A549 (cell line): ENCODE data around the gene PZP. TPM values are rescaled to one million over a fixed set of nuclear protein-coding genes. Genes with fewer than 3 reads are reported as not detected.
"Not testable (repeated sequence)": the region's sequence is repeated elsewhere in the genome, so short reads cannot be mapped to it uniquely, and the experiment has no call there.

Source experiments
- ATAC-seq, 2 experiments: fragments of 200-7000 bp in 1 of 2; fragments of >200 bp in 1 of 2; cut with Nextera tagmentation in 1 of 2; cut with Tn5 transposase in 1 of 2; 3 replicates each; pipeline versions ENCODE4 v1.8.0 to v1.9.1; 2018 to 2020; ENCODE audit warnings: mild to moderate bottlenecking in 1 of 2, moderate library complexity in 1 of 2
- CTCF ChIA-PET: fragments of 300-600 bp; sonication (Branson Sonifier 250); formaldehyde crosslinking; extraction: SDS; loops from one replicate; lab custom pipeline; 2021; ENCODE audit warnings: antibody characterized with exemption, inconsistent platforms; lab: Yijun Ruan, JAX
- POLR2A ChIA-PET: fragments of 350-600 bp; formaldehyde crosslinking; extraction: SDS; loops from one replicate; lab custom pipeline; 2021; ENCODE audit warnings: antibody characterized with exemption, inconsistent platforms; lab: Yijun Ruan, JAX
- DNase-seq, 2 experiments: peaks; one replicate each; pipeline versions ENCODE4 v3.0.0 to v3.0.0-alpha.2; 2011 to 2016; ENCODE audit warnings: low read depth in 1 of 2, low spot score in 1 of 2
- FAIRE-seq: peaks from 2 replicates; lab custom pipeline; 2011; peaks lifted over from hg19 to GRCh38; lab: Jason Lieb, UNC
- H3K27ac ChIP-seq, 2 experiments: fragments of >200 bp; sonication (Bioruptor Twin); formaldehyde crosslinking; 3 replicates each; pipeline ENCODE4 v1.5.1; 2016 to 2017
- H3K4me1 ChIP-seq: fragments of >200 bp; sonication (Bioruptor Twin); formaldehyde crosslinking; 3 replicates; pipeline ENCODE4 v1.6.1; 2016
- H3K4me2 ChIP-seq: fragments of >200 bp; sonication (Bioruptor Twin); formaldehyde crosslinking; 3 replicates; pipeline ENCODE4 v1.6.1; 2016
- H3K4me3 ChIP-seq: fragments of >200 bp; sonication (Bioruptor Twin); formaldehyde crosslinking; 3 replicates; pipeline ENCODE4 v1.5.1; 2016
- H3K9me3 ChIP-seq: fragments of >200 bp; sonication (Bioruptor Twin); formaldehyde crosslinking; 3 replicates; pipeline ENCODE4 v1.6.1; 2016
- CBX8 ChIP-seq: fragments of 200-600 bp; sonication (generic); IDR thresholded peaks from 2 replicates; pipeline ENCODE4 v1.6.1; 2016
- E2F6 ChIP-seq: IDR thresholded peaks from 2 replicates; pipeline ENCODE4 v1.6.1; 2012; ENCODE audit warnings: low read depth, borderline replicate concordance
- ESRRA ChIP-seq: fragments of 150-350 bp; IDR thresholded peaks from 2 replicates; pipeline ENCODE4 v1.6.1; 2014; ENCODE audit warnings: mild to moderate bottlenecking, low read length, borderline replicate concordance
- FOSB ChIP-seq: fragments of 250-450 bp; sonication (Bioruptor Pico); IDR thresholded peaks from 2 replicates; pipeline ENCODE4 v1.5.0; 2020; ENCODE audit warnings: mild to moderate bottlenecking, moderate library complexity
- FOXS1 ChIP-seq: fragments of 250-450 bp; sonication (Bioruptor Pico); IDR thresholded peaks from 2 replicates; pipeline ENCODE4 v1.5.0; 2020; ENCODE audit warnings: mild to moderate bottlenecking, moderate library complexity
- GATA3 ChIP-seq: IDR thresholded peaks from 2 replicates; pipeline ENCODE4 v1.6.1; 2012; ENCODE audit warnings: borderline replicate concordance
- HOXA7 ChIP-seq: fragments of 250-450 bp; sonication (Bioruptor Pico); IDR thresholded peaks from 2 replicates; pipeline ENCODE4 v1.5.0; 2020; ENCODE audit warnings: mild to moderate bottlenecking, moderate library complexity
- HOXB5 ChIP-seq: fragments of 250-450 bp; sonication (Bioruptor Pico); IDR thresholded peaks from 2 replicates; pipeline ENCODE4 v1.5.0; 2020; ENCODE audit warnings: mild to moderate bottlenecking, moderate library complexity
- KDM1A ChIP-seq: fragments of 200-600 bp; sonication (generic); IDR thresholded peaks from 2 replicates; pipeline ENCODE4 v1.6.1; 2016; ENCODE audit warnings: low read depth, mild to moderate bottlenecking
- KDM5A ChIP-seq: fragments of 200-600 bp; sonication (generic); IDR thresholded peaks from 2 replicates; pipeline ENCODE4 v1.6.1; 2016; ENCODE audit warnings: antibody characterized with exemption, mild to moderate bottlenecking
- NFE2L2 ChIP-seq: fragments of 150-350 bp; conservative IDR thresholded peaks from 2 replicates; pipeline ENCODE4 v1.6.1; 2014; ENCODE audit warnings: low read length
- REST ChIP-seq: fragments of 200-600 bp; sonication (generic); IDR thresholded peaks from 2 replicates; pipeline ENCODE4 v1.6.1; 2016; ENCODE audit warnings: antibody characterized with exemption, mild to moderate bottlenecking, moderate library complexity
- RFX5 ChIP-seq: fragments of 450-650 bp; IDR thresholded peaks from 2 replicates; pipeline ENCODE4 v1.7.1; 2014; ENCODE audit warnings: antibody characterized with exemption, mild to moderate bottlenecking, moderate library complexity
- SMC3 ChIP-seq: fragments of >200 bp; sonication (Bioruptor Twin); formaldehyde crosslinking; IDR thresholded peaks from 3 replicates; pipeline ENCODE4 v1.6.1; 2018; ENCODE audit warnings: inconsistent platforms
- TFCP2L1 ChIP-seq: fragments of 250-450 bp; sonication (Bioruptor Pico); IDR thresholded peaks from 2 replicates; pipeline ENCODE4 v1.5.0; 2021; ENCODE audit warnings: mild to moderate bottlenecking
- ZC3H11A ChIP-seq: fragments of 450-650 bp; IDR thresholded peaks from 2 replicates; pipeline ENCODE4 v1.6.1; 2014; ENCODE audit warnings: antibody characterized with exemption, mild to moderate bottlenecking
- ZSCAN20 ChIP-seq: fragments of 250-450 bp; sonication (Bioruptor Pico); IDR thresholded peaks from 2 replicates; pipeline ENCODE4 v1.8.0; 2022; ENCODE audit warnings: mild to moderate bottlenecking, moderate library complexity
- WGBS: methylation state at CpG from one replicate; pipeline ENCODE4 v1.1.6; 2017; ENCODE audit errors: missing lambda C conversion rate; 5-methylcytosine and 5-hydroxymethylcytosine counted together
- polyA plus RNA-seq, 4 experiments: library from polyadenylated mRNA; depleted of rRNA in 3 of 4; stranded (reverse); fragments of >200 nt; fragmentation: RNase III in 1 of 4; extraction: RNeasy Plus Mini Kit Qiagen cat#74134 plus additional on column Dnase treatment in 1 of 4; gene quantifications; 2 replicates in 3 of 4; 3 replicates in 1 of 4; pipeline ENCODE4 v1.2.3, GENCODE V29; 2011 to 2017
- TF ChIP-seq, protein P1 (sequence below): fragments of >200 bp; sonication (Bioruptor Twin); formaldehyde crosslinking; IDR thresholded peaks from 2 replicates; pipeline ENCODE4 v1.6.1; 2016
- TF ChIP-seq, protein P2 (sequence below): fragments of 150-350 bp; IDR thresholded peaks from 2 replicates; pipeline ENCODE4 v1.6.1; 2014; ENCODE audit warnings: low read depth, mild to moderate bottlenecking, low read length

PZP gene
- polyA plus RNA-seq, 2 of the 4 experiments (the other 2 are of a cell fraction), result not detected

GRCh38 chr12:9221011-9221410 lies 12.8 kb upstream of the PZP start:
- FAIRE-seq, H3K4me2 ChIP-seq, ATAC-seq, DNase-seq, H3K4me3 ChIP-seq, H3K4me1 ChIP-seq, CTCF ChIA-PET, H3K9me3 ChIP-seq, POLR2A ChIA-PET, H3K27ac ChIP-seq: not testable (repeated sequence)
- 39% methylated on average over 9 of the region's 9 CpGs for WGBS

- no peak overlapping the region for H3K27ac ChIP-seq
- DNase-seq (no peak), FAIRE-seq (no peak), ATAC-seq (no peak)
- H3K9me3 ChIP-seq, result no peaks in the 10 kb centered on the region
- no peaks in the 10 kb centered on the region for H3K4me1 ChIP-seq
- no peak for TF ChIP-seq ESRRA
- no peak for TF ChIP-seq HOXB5
- no peak for TF ChIP-seq RFX5
- TF ChIP-seq ZSCAN20 (CRISPR knock-in tag), result no peak
- TF ChIP-seq REST, result no peak
- no peak for TF ChIP-seq CBX8
- TF ChIP-seq FOSB (CRISPR knock-in tag), result no peak
- TF ChIP-seq ZC3H11A, result no peak
- no peak for TF ChIP-seq TFCP2L1
- no peak for TF ChIP-seq HOXA7
- TF ChIP-seq GATA3, result no peak
- no peak for TF ChIP-seq KDM1A
- TF ChIP-seq, protein P1, sequence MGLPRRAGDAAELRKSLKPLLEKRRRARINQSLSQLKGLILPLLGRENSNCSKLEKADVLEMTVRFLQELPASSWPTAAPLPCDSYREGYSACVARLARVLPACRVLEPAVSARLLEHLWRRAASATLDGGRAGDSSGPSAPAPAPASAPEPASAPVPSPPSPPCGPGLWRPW, result no peak
- TF ChIP-seq E2F6, result no peak
- TF ChIP-seq NFE2L2, result no peak
- TF ChIP-seq KDM5A, result no peak
- TF ChIP-seq FOXS1 (CRISPR knock-in tag), result no peak
- TF ChIP-seq, protein P2, sequence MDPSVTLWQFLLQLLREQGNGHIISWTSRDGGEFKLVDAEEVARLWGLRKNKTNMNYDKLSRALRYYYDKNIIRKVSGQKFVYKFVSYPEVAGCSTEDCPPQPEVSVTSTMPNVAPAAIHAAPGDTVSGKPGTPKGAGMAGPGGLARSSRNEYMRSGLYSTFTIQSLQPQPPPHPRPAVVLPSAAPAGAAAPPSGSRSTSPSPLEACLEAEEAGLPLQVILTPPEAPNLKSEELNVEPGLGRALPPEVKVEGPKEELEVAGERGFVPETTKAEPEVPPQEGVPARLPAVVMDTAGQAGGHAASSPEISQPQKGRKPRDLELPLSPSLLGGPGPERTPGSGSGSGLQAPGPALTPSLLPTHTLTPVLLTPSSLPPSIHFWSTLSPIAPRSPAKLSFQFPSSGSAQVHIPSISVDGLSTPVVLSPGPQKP, result no peak
- no peak for TF ChIP-seq SMC3
- no peak overlapping the region for H3K4me3 ChIP-seq
- ChIA-PET CTCF (no interaction called here), POLR2A (no interaction called here)
- no peak overlapping the region for H3K4me2 ChIP-seq
- 7% methylated on average over 2 of the region's 2 CpGs for WGBS
These were observed 6.3 kb upstream of the PZP start for GRCh38 chr12:9214534-9214933.

DNA sequence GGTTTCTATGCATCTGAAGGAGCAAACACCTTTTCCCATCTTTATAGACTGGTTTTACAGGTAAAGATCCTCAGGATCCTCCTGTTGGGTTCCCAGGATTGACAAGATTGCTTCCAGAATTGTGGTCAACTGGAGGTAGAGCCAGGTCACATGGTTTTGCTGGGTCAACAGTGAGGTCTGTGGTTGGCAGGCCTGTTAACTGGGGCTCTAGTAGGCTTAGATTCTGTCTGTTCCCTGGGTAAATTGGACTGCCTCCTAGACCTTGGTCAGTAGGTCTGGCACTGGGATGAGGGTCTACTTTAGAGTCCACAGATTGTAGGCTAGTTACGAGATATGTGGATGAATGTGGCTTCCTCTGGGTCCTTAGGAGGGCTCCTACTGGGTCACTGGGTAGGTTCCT lies 3.5 kb upstream of the PZP start:
- no peak for FAIRE-seq
- no peak overlapping the region for H3K4me3 ChIP-seq

More for the DNA sequence above, 3.5 kb upstream of the PZP start:
- H3K4me1 ChIP-seq, result no peaks in the 10 kb centered on the region
- H3K27ac ChIP-seq, result no peak overlapping the region
- DNase-seq (no peak), ATAC-seq (no peak)
- H3K4me2 ChIP-seq, result no peak overlapping the region
- WGBS, result 20% methylated on average over 1 of the region's 1 CpG
- POLR2A ChIA-PET, result no interaction called here
- H3K9me3 ChIP-seq, result no peaks in the 10 kb centered on the region
- no peak for TF ChIP-seq TFCP2L1
- CTCF ChIA-PET, result no interaction called here
